Measurements from ENCODE around the gene RBM33.

DNA sequence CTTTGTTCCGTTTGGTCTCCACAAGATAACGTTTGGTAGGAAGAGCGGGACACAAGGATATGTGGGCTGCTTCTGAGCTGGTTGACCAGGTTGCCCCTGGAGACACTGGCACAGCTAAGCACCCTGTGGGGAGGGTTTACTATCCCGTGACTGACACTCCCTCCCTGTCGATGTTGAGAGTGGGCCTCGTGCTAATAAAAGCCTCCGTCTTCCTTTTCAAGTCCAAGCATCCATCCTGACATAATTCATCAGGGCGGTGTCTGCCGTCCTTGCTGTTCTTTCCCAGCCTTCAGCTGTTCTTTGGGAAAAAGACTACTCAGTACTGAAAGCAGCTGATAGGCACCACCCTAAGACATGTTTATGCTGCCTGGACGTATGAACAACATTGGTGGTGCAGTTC, 118.2 kb downstream of the RBM33 start:
- TF ChIP-seq, protein P1, sequence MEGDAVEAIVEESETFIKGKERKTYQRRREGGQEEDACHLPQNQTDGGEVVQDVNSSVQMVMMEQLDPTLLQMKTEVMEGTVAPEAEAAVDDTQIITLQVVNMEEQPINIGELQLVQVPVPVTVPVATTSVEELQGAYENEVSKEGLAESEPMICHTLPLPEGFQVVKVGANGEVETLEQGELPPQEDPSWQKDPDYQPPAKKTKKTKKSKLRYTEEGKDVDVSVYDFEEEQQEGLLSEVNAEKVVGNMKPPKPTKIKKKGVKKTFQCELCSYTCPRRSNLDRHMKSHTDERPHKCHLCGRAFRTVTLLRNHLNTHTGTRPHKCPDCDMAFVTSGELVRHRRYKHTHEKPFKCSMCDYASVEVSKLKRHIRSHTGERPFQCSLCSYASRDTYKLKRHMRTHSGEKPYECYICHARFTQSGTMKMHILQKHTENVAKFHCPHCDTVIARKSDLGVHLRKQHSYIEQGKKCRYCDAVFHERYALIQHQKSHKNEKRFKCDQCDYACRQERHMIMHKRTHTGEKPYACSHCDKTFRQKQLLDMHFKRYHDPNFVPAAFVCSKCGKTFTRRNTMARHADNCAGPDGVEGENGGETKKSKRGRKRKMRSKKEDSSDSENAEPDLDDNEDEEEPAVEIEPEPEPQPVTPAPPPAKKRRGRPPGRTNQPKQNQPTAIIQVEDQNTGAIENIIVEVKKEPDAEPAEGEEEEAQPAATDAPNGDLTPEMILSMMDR (IDR thresholded peaks at IDR 0.05; ENCODE audit: low read length) = no peak
- TF ChIP-seq EZH2 (IDR thresholded peaks at IDR 0.05; ENCODE audit: borderline replicate concordance, low read length) = no peak
